Measurements from ENCODE around the gene GLYATL2. TPM values are rescaled to one million over a fixed set of nuclear protein-coding genes. Genes with fewer than 3 reads are reported as not detected.

Gene GLYATL2
- total and polyA plus RNA-seq, 2 of the 8 experiments (the other 6 are each of a cell fraction or from before 2014, with no cell fraction given): 0.39 to 0.69 TPM

- no peak for TF ChIP-seq MAX (IDR thresholded peaks at IDR 0.05)
- TF ChIP-seq CHD2 (IDR thresholded peaks at IDR 0.05; ENCODE audit: low read length): no peak
- TF ChIP-seq TCF12 (IDR thresholded peaks at IDR 0.05; ENCODE audit: low read depth, low read length): no peak
- TF ChIP-seq SIRT6 (IDR thresholded peaks at IDR 0.05; ENCODE audit: low read length): no peak
- TF ChIP-seq CBX5 (IDR thresholded peaks at IDR 0.05; ENCODE audit: low read depth, low read length): no peak
Observed at GRCh38 chr11:58844361-58845005, at the start of gene GLYATL2 (continued).
